ENCODE measurements around the gene RACGAP1.

DNA sequence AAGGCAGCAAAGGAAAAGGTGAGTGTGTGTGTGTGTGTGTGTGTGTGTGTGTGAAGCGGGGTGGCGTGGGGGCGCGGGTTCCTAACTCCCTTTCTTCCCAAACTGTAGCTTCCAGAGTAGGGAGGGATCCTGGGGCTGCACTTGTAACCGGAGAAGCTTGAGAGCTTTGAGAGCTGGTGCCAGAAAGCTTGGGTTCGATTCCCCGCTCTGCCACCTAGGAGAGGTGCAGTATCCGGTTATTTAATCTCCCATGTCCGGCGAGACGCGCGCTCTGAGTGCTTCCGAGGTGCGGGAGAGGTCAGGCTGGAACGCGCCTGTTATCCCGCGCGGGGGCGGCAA is 7.2 kb upstream of the RACGAP1 start:
- TF ChIP-seq EZH2 (IDR thresholded peaks at IDR 0.05; ENCODE audit: low read depth, low read length, severe bottlenecking) (no peak), HDAC2 (IDR thresholded peaks at IDR 0.05; ENCODE audit: borderline replicate concordance in 1 of 2, low read depth in 2 of 2, low read length in 2 of 2) (no peak), FOSL1 (IDR thresholded peaks at IDR 0.05; ENCODE audit: insufficient read depth, low read depth, low read length) (no peak), CHD1 (IDR thresholded peaks at IDR 0.05; ENCODE audit: low read depth, low read length) (no peak)
